Kidney (tissue), 14 donors: ENCODE data around the gene USF2. TPM values are rescaled to one million over a fixed set of nuclear protein-coding genes. Genes with fewer than 3 reads are reported as not detected.

Experiments
- DNase-seq, 5 donors: peaks; one replicate each; pipeline ENCODE4 v3.0.0-alpha.2; 2013 to 2020
- FAIRE-seq: peaks from 2 replicates; lab custom pipeline; 2012; peaks lifted over from hg19 to GRCh38; lab: Jason Lieb, UNC
- H3K27ac ChIP-seq, 2 donors: one replicate each; pipeline ENCODE4 v1.7.0; 2013; ENCODE audit warnings: low read depth in 2 of 2, low read length in 2 of 2, inconsistent platforms in 1 of 2
- H3K27me3 ChIP-seq: one replicate; pipeline ENCODE4 v1.7.1; 2013; ENCODE audit warnings: low read length, inconsistent platforms; ENCODE audit not compliant: control insufficient read depth, insufficient read depth
- H3K36me3 ChIP-seq, 3 donors: one replicate each; pipeline versions ENCODE4 v1.7.0 to v1.7.1; 2013; ENCODE audit warnings: low read length in 3 of 3, control low read depth in 1 of 3, inconsistent platforms in 1 of 3; ENCODE audit not compliant: insufficient read depth in 3 of 3, control insufficient read depth in 2 of 3
- H3K4me1 ChIP-seq, 3 donors: one replicate each; pipeline versions ENCODE4 v1.7.0 to v1.7.1; 2013; ENCODE audit warnings: low read length in 3 of 3, inconsistent platforms in 1 of 3, low read depth in 1 of 3; ENCODE audit not compliant: control insufficient read depth in 2 of 3, insufficient read depth in 2 of 3
- H3K4me3 ChIP-seq, 3 donors: one replicate each; pipeline versions ENCODE4 v1.7.0 to v1.8.1; 2013; ENCODE audit warnings: low read length in 3 of 3, control low read depth in 1 of 3, inconsistent platforms in 1 of 3
- H3K9ac ChIP-seq, 3 donors: one replicate each; pipeline versions ENCODE4 v1.7.0 to v1.7.1; 2013; ENCODE audit warnings: low read length in 3 of 3, control low read depth in 1 of 3, inconsistent platforms in 1 of 3
- H3K9me3 ChIP-seq, 3 donors: one replicate each; pipeline versions ENCODE4 v1.7.0 to v1.7.1; 2013; ENCODE audit warnings: low read length in 3 of 3, control low read depth in 1 of 3, inconsistent platforms in 1 of 3; ENCODE audit not compliant: control insufficient read depth in 2 of 3, insufficient read depth in 1 of 3
- intact Hi-C: fragments of 100-400 bp; cut with DNase I; formaldehyde crosslinking; loops from one replicate; pipeline ENCODE4 v1.11.1; 2022
- polyA plus RNA-seq: library from polyadenylated mRNA; stranded (reverse); fragments of 350-450 nt; fragmentation: Illumina TruSeq; extraction: RNeasy Lipid Tissue Mini Kit (QIAGEN cat#74804); gene quantifications from one replicate; pipeline ENCODE4 v1.2.3, GENCODE V29; 2014; ENCODE audit warnings: low read depth, low replicate concordance; ENCODE audit not compliant: insufficient read depth
- total RNA-seq: library from RNA; stranded (reverse); fragmentation: NEBNext Ultra II Directional; extraction: Animal tissue kit (Norgen Biotek cat#: 25700); gene quantifications from one replicate; pipeline ENCODE4 v1.2.1, GENCODE V29; 2021
- TF ChIP-seq, protein P1 (sequence below): IDR thresholded peaks from 3 replicates; pipeline ENCODE4 v1.5.1; 2012; ENCODE audit warnings: mild to moderate bottlenecking, moderate library complexity, borderline replicate concordance; ENCODE audit not compliant: insufficient read depth; ENCODE audit errors: extremely low read depth
- donor health status: control.
- donor health status: control.
- donor health status: control.
- donor health status: control.
- donor health status: control.
- donor health status: DM: yes; HTN: yes; CAD: no.
- donor health status: Normal renal cell carcinoma (clear cell type).

USF2 gene
- total and polyA plus RNA-seq, 2 donors from 2014 or later, result 82.8 to 118 TPM

DNA sequence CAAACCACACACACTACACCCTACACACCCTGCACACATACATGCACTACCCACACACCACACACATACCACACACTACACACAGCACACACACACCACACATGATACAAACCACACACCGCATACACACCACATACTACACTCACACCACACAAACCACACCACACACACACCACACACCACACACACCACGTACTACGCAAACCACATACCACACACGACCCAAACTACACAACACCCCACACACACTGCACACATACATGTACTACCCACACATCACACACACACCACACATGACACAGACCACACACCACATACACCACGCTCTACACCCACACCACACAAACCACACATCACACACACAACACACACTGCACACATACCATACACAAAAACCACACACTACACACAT, 29.8 kb downstream of the USF2 start:
- intact Hi-C loops, result no loop called here
- no peak for FAIRE-seq

DNA sequence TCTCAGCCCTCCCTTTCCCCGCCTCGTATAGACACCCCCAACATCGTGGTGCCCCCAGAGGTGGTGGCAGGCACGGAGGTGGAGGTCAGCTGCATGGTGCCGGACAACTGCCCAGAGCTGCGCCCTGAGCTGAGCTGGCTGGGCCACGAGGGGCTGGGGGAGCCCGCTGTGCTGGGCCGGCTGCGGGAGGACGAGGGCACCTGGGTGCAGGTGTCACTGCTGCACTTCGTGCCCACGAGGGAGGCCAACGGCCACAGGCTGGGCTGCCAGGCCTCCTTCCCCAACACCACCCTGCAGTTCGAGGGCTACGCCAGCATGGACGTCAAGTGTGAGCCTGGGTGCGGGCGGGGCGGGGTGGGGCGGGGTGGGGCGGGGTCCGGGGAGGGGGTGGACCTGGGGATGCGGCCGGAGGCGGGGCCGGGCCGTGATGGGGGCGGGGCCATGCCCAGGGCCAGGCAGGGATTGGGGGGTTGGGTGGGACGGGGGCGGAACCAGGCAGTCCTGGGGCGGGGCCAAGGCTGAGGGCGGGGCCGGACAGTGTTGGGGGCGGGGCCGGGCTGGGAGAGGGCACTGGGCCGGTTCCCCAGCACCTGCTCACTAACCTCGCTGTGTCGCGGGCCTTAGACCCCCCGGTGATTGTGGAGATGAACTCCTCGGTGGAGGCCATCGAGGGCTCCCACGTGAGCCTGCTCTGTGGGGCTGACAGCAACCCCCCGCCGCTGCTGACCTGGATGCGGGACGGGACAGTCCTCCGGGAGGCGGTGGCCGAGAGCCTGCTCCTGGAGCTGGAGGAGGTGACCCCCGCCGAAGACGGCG, 31.0 kb downstream of the USF2 start:
- TF ChIP-seq, protein P1, sequence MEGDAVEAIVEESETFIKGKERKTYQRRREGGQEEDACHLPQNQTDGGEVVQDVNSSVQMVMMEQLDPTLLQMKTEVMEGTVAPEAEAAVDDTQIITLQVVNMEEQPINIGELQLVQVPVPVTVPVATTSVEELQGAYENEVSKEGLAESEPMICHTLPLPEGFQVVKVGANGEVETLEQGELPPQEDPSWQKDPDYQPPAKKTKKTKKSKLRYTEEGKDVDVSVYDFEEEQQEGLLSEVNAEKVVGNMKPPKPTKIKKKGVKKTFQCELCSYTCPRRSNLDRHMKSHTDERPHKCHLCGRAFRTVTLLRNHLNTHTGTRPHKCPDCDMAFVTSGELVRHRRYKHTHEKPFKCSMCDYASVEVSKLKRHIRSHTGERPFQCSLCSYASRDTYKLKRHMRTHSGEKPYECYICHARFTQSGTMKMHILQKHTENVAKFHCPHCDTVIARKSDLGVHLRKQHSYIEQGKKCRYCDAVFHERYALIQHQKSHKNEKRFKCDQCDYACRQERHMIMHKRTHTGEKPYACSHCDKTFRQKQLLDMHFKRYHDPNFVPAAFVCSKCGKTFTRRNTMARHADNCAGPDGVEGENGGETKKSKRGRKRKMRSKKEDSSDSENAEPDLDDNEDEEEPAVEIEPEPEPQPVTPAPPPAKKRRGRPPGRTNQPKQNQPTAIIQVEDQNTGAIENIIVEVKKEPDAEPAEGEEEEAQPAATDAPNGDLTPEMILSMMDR, result no peak
- Histone ChIP-seq H3K27me3 (no peaks in the 10 kb centered on the region), H3K4me3 (no peak overlapping the region), H3K9me3 (peaks cover 0 to 2% (median 0%) of the 10 kb centered on the region in 3 donors), H3K36me3 (no peaks in the 10 kb centered on the region), H3K4me1 (no peaks in the 10 kb centered on the region), H3K9ac (no peak overlapping the region), H3K27ac (no peak overlapping the region)
- intact Hi-C loops, result no loop called here
- no peak for FAIRE-seq
- DNase-seq, result no peak

More for the DNA sequence above, 29.8 kb downstream of the USF2 start:
- no peak overlapping the region for H3K4me3 ChIP-seq
- no peak overlapping the region for H3K9ac ChIP-seq
- no peaks in the 10 kb centered on the region for H3K4me1 ChIP-seq
- DNase-seq, result no peak
- H3K27ac ChIP-seq, result no peak overlapping the region
- no peaks in the 10 kb centered on the region for H3K27me3 ChIP-seq
- H3K9me3 ChIP-seq, result peaks cover 0 to 2% (median 0%) of the 10 kb centered on the region in 3 donors
- TF ChIP-seq, protein P1, result no peak
- no peaks in the 10 kb centered on the region for H3K36me3 ChIP-seq

DNA sequence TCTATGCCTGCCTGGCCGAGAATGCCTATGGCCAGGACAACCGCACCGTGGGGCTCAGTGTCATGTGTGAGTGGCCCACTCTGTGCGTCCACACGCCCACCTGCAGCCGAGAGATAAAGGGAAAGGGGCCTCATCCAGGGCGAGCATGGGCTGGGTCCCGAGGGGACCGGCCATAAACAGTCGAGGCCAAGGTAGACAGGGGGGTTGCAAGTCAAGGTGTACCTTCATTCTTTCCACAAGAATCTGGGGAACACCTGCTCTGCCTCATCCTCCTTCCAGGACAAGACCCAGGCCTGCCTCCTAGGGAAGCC, 31.5 kb downstream of the USF2 start:
- Histone ChIP-seq H3K9me3 (peaks cover 0 to 2% (median 0%) of the 10 kb centered on the region in 3 donors), H3K4me1 (no peaks in the 10 kb centered on the region), H3K36me3 (no peaks in the 10 kb centered on the region), H3K9ac (no peak overlapping the region), H3K27ac (no peak overlapping the region), H3K4me3 (no peak overlapping the region), H3K27me3 (no peaks in the 10 kb centered on the region)
- intact Hi-C loops, result no loop called here
- FAIRE-seq, result no peak
- no peak for DNase-seq
- TF ChIP-seq, protein P1, result no peak
